GM10266 (cell line): ENCODE measurements around the gene SZRD1.

ENCODE experiments used
- DNase-seq: peaks from one replicate; pipeline ENCODE4 v3.0.0; 2012; ENCODE audit errors: extremely low spot score
- TF ChIP-seq, protein P1 (sequence below): IDR thresholded peaks from 2 replicates; pipeline ENCODE4 v1.5.1; 2012; ENCODE audit warnings: mild to moderate bottlenecking, low read depth; ENCODE audit not compliant: control insufficient read depth, insufficient read depth; ENCODE audit errors: missing control alignments

Gene SZRD1

GRCh38 chr1:16392740-16393569, 25.9 kb downstream of the SZRD1 start:
- TF ChIP-seq, protein P1, sequence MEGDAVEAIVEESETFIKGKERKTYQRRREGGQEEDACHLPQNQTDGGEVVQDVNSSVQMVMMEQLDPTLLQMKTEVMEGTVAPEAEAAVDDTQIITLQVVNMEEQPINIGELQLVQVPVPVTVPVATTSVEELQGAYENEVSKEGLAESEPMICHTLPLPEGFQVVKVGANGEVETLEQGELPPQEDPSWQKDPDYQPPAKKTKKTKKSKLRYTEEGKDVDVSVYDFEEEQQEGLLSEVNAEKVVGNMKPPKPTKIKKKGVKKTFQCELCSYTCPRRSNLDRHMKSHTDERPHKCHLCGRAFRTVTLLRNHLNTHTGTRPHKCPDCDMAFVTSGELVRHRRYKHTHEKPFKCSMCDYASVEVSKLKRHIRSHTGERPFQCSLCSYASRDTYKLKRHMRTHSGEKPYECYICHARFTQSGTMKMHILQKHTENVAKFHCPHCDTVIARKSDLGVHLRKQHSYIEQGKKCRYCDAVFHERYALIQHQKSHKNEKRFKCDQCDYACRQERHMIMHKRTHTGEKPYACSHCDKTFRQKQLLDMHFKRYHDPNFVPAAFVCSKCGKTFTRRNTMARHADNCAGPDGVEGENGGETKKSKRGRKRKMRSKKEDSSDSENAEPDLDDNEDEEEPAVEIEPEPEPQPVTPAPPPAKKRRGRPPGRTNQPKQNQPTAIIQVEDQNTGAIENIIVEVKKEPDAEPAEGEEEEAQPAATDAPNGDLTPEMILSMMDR, result no peak
- no peak for DNase-seq

DNA sequence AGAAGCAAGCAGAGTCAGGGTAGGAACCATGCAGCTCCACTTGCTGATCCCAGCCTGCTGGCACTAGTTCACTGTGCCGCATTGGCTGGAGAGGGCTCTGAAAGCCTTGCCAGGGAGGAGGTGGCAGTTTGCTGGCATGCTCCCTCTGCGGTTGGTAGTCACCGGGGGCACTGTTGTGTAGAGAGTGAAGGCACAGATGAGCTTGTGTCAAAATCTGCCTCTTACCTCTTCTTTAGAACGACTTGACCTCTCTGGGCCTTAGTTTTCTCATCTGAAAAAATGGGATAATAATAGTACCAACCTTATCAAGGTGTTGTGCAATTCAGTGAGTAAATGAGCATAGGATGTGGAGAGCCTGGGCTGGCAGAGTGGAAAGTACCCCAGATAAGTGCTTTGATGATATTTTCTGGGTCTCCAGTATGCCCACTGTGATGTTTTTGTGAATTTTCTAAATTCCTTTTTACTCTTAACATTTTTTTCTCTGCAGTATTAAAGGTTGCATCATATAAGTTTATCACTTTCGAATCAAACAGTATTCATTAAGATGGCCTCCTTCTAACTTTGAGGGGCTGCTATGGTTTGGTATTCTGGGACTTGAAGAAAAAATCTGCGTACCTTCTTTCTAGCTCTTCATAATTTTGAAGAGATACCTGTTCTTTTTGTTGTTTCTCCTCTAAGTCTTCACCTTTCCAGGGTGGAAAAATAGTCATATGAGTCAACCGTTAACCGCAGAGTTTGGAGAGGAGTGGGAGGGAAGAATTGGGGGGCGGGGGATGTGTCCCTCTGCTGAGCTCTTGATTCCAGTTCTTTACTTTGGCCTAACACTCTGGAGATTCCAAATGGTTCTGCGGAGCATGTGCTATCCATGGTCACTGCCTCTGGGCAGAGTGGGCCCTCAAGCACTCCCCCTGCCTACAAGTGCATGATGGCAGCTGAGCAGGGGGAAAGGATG, 26.8 kb downstream of the SZRD1 start:
- no peak for DNase-seq
- TF ChIP-seq, protein P1, result no peak

DNA sequence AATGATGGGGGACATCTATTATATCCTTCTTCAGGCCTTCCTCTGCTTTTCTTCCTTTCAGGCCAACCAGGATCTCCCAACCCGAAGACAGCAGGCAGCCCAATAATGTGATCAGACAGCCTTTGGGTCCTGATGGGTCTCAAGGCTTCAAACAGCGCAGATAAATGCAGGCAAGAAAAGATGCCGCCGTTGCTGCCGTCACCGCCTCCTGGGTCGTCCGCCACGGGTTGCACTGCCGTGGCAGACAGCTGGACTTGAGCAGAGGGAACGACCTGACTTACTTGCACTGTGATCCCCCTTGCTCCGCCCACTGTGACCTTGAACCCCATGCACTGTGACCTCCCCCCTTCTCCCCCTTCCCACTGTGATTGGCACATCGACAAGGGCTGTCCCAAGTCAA, 27.9 kb downstream of the SZRD1 start:
- no peak for DNase-seq
- TF ChIP-seq, protein P1, result no peak

DNA sequence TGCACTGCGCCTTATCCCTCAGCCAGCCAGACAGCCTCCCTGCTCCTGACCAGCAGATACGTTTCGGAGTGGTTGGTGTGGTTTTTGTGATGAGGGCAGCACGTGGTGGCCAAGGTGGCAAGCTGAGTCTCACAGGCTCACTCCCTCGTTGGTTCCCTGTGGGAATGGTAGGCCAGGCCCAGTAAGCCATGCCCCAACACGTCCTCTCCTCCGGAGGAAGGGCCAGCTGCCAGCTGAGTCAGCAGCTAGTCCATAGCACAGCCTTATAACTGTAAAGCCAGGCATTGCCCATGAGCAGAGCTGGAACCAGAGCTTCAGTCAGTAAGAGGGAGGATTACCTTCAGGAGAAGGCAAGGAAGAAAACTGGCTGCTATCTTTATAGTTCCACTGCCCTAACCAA, 29.5 kb downstream of the SZRD1 start:
- TF ChIP-seq, protein P1, result no peak

GRCh38 chr1:16397120-16397519, 30.1 kb downstream of the SZRD1 start:
- TF ChIP-seq, protein P1, result no peak
- no peak for DNase-seq

More for the DNA sequence above, 29.5 kb downstream of the SZRD1 start:
- DNase-seq, result no peak

GRCh38 chr1:16398371-16398953, 31.4 kb downstream of the SZRD1 start:
- DNase-seq, result no peak
- TF ChIP-seq, protein P1, result no peak

DNA sequence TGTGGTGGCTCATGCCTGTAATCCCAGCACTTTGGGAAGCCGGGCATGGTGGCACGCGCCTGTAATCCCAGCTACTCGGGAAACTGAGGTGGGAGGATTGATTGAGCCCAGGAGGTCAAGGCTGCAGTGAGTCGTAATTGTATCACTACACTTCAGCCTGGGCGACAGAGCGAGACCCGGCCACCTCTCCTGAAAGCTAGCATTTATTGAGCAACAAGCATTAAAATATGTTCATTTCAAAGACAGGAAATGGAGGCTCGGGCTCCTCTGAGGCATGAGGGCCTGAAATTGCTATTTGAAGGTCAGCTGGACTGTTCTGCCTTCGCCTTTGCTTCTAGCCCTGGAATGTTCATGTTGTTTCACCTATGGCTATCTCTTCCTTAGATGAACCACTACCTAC, 35.7 kb downstream of the SZRD1 start:
- TF ChIP-seq, protein P1, result no peak
- no peak for DNase-seq
